ENCODE data around the gene CEP41.
"Not testable (repeated sequence)": the region's sequence is repeated elsewhere in the genome, so short reads cannot be mapped to it uniquely, and the experiment has no call there.

The CEP41 gene

DNA sequence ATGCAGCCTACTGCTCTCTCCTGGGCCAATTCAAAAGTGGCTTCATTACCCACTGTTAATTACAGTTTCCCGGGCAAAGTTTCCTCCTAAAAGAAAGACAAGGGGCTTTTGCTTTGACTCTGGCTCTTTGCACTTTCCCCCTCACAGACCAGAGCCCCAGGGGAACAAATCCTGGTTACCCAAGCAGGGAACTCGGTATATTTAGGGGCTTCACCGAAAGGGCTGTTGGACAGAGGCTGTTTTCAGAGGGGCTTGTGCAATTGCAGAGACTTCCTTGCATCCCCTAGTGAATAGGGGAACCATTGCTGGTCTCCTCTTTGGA is 53.5 kb downstream of the CEP41 start:
- no peak for DNase-seq (ENCODE audit: low read depth)

DNA sequence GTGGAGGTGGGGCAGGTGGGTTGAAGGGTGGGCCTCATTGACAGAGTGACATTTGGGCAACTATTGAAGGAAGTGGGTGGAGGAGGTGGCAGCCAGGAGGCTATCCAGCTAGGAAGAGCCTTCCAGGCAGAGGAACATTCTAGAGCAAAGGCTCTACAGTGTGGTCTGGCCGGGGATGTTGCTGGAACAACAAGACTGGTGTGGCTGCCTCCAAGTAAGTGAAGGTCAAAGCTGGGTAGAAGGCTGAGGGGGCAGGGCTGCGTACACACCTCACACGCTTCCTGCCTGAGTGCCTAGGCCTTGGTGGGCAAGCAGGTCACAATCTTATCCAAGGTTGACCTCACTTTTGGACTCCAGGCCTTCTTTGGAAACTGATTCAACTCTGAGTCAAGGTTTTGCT is 53.9 kb downstream of the CEP41 start:
- DNase-seq (ENCODE audit: low read depth), result no peak

GRCh38 chr7:130385600-130386066 is 55.2 kb downstream of the CEP41 start:
- no peak for DNase-seq (ENCODE audit: low read depth)

- DNase-seq (ENCODE audit: low read depth), result no peak
Measured at GRCh38 chr7:130384841-130385599, 55.8 kb downstream of the CEP41 start.

- DNase-seq (ENCODE audit: low read depth), result no peak
Measured at GRCh38 chr7:130384371-130384801, 56.4 kb downstream of the CEP41 start.

DNA sequence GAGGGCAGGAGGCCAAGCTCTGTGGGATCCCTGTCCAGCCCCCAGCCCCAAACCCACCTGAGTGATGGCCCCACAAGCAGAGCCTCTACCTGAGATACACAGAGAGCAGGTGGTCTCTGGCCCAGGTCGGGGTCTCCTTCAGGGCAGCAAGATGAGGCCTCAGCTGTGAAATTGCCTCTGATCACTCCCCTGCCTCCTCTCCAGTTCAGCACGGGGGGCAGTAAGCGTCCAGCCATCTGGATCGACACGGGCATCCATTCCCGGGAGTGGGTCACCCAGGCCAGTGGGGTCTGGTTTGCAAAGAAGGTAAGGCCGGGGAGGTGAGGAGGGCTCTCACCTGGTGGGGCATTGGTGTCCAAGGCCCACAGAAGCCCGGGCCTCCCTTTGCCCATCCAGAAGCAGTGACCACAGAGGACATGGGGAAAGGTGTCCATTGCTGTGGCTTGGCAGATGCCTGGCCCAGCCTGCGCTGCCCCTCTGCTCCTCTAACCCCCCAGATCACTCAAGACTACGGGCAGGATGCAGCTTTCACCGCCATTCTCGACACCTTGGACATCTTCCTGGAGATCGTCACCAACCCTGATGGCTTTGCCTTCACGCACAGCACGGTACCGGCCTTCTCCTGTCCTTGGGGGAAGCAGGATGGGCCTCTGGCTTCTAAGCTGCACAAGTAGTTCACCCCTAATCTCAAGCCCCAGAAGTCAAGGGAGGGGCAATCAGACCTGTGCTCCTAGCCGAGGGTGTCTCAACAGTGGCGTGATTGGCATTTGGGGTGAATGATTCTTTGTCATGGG is 57.4 kb downstream of the CEP41 start:
- DNase-seq (ENCODE audit: low read depth), result no peak

- no peak for DNase-seq (ENCODE audit: low read depth)
Measured at GRCh38 chr7:130381468-130382312, 59.1 kb downstream of the CEP41 start.

DNA sequence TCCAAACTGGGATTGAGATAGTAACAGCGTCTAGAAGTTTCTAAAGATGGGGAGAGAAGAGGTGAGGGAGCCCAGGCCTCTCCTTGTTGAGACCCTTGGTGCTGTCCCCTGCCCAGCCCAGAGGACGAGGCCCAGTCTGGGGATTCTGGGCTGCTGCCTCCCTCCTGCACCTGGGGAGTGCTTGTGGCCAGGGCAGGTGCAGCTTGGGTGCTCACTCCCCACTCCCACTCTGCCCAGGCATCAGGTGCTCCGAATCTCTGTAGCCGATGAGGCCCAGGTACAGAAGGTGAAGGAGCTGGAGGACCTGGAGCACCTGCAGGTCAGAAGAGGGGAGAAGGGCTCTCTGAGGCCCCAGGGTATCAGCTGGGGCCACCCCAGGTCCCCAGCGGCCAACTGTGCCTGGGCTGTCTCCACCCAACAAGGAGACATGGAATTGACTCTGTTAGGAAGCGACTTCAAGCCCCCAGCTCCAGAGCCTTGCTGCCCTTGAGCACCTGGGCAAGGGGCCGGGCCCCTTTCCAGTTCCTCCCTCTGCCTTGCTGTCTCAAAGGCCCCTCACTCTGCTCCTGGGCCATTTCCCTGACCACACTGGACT is 59.9 kb downstream of the CEP41 start:
- no peak for DNase-seq (ENCODE audit: low read depth)

- DNase-seq (ENCODE audit: low read depth), result no peak
Measured at GRCh38 chr7:130379921-130380860, 60.6 kb downstream of the CEP41 start, which contains the start of gene CPA1. TSS of gene CPA1 (plus strand) at chr7:130380494. CDS start at chr7:130380521, 27 bp downstream.

DNA sequence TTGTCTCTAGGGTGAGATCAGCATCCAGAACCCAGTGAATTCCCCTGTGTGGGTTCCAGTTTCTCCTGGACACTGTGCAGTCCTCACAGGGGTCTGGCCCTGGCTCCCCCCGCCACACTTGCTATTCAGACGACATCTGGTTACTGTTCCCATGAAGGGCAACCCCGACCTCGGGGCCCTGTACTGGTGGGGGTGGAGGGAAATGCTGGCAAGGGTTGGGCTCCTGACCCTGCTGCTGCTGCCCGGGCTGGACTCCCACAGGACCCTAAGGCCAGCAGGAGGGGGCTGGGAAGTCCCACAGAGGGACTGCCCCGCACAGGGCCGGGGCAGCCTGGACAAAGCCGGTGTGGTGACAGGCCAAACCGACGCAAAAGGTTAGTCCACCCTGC is 61.3 kb downstream of the CEP41 start:
- no peak for DNase-seq (ENCODE audit: low read depth)

- DNase-seq (ENCODE audit: low read depth), result no peak
Measured at GRCh38 chr7:130379019-130379418, 61.8 kb downstream of the CEP41 start.

- DNase-seq (ENCODE audit: low read depth), result no peak
Measured at GRCh38 chr7:130377178-130377577, 63.6 kb downstream of the CEP41 start.

DNA sequence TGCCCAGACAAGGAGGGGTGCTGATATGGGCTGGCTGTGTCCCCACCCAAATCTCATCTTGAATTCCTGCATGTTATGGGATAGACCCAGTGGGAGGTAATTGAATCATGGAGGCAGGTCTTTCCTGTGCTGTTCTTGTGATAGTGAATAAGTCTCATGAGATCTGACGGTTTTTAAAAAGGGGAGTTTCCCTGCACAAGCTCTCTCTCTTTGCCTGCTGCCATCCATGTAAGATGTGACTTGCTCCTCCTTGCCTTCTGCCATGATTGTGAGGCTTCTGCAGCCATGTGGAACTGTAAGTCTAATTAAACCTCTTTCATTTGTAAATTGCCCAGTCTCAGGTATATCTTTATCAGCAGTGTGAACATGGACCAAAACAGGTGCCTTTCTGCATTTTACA is 64.4 kb downstream of the CEP41 start:
- not testable (repeated sequence) for DNase-seq (ENCODE audit: low read depth)

DNA sequence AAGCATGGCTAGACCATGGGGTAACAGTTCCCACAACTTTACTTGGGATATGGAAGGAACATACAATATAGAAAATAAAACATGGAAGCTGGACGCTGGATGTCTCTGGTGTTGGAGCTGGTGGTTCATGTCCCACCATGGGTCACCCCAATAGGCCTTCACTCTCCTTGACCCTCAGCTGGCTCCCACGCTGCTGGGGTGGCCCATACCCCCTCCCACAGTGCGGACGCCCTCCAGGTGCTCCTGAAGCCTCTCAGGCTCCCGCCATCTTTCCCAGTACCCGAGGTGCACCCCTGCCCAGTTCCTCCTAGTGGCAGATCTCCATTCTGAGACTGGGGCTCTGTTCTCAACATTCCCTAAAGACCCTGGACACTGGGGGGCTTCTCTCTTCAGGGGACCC is 66.3 kb downstream of the CEP41 start:
- DNase-seq (ENCODE audit: low read depth), result no peak

- DNase-seq (ENCODE audit: low read depth), result no peak
Measured at GRCh38 chr7:130372402-130373165, 68.2 kb downstream of the CEP41 start.

GRCh38 chr7:130371046-130371445 is 69.8 kb downstream of the CEP41 start:
- no peak for DNase-seq (ENCODE audit: low read depth)

- DNase-seq (ENCODE audit: low read depth), result no peak
Measured at GRCh38 chr7:130369831-130370550, 70.8 kb downstream of the CEP41 start.

GRCh38 chr7:130369110-130369711 is 71.6 kb downstream of the CEP41 start:
- DNase-seq (ENCODE audit: low read depth), result no peak

Measured in activated T-helper 1 cell treated with Interleukin-2 at 50 U/mL for 16 hours (primary cell).